K562 (cell line): ENCODE measurements around the gene SLC2A6. TPM values are rescaled to one million over a fixed set of nuclear protein-coding genes. Genes with fewer than 3 reads are reported as not detected.
A peak's percentile ranks its signal among the peaks of the same experiment; 100 is the strongest.

ENCODE experiments used
- ATF7 ChIP-seq: fragments of 450-650 bp; IDR thresholded peaks from 2 replicates; pipeline ENCODE4 v1.7.1; 2014; ENCODE audit warnings: mild to moderate bottlenecking, moderate library complexity
- CC2D1A ChIP-seq: fragments of 450-650 bp; IDR thresholded peaks from 2 replicates; pipeline ENCODE4 v1.6.1; 2017; ENCODE audit warnings: mild to moderate bottlenecking
- CREB1 ChIP-seq, 2 experiments: sonication (generic) in 1 of 2; formaldehyde crosslinking in 1 of 2; IDR thresholded peaks; 2 replicates each; pipeline versions ENCODE4 v1.6.1 to v1.8.0; 2012 to 2022; ENCODE audit warnings: inconsistent platforms in 1 of 2, mild to moderate bottlenecking in 1 of 2, missing genetic modification reagents in 1 of 2, moderate library complexity in 1 of 2
- DACH1 ChIP-seq: fragments of 450-650 bp; IDR thresholded peaks from 2 replicates; pipeline ENCODE4 v1.6.1; 2018; ENCODE audit not compliant: partially characterized antibody
- EP300 ChIP-seq: IDR thresholded peaks from 2 replicates; pipeline ENCODE4 v1.6.1; 2012; ENCODE audit warnings: low read length, improper control_type of control experiment
- ETS2 ChIP-seq: IDR thresholded peaks from 2 replicates; pipeline ENCODE4 v1.6.1; 2016; ENCODE audit warnings: borderline replicate concordance, missing genetic modification characterization, mild to moderate bottlenecking, moderate library complexity, missing compliant biosample characterization; ENCODE audit not compliant: poor library complexity, severe bottlenecking
- GATAD2A ChIP-seq: fragments of 450-650 bp; IDR thresholded peaks from 2 replicates; pipeline ENCODE4 v1.6.1; 2017
- HMGN3 ChIP-seq: IDR thresholded peaks from 2 replicates; pipeline ENCODE4 v1.6.1; 2011; ENCODE audit warnings: borderline replicate concordance, low read depth, mild to moderate bottlenecking, mixed read lengths, low read length; ENCODE audit not compliant: insufficient read length; ENCODE audit errors: extremely low read depth
- JUNB ChIP-seq: fragments of 450-650 bp; formaldehyde crosslinking; conservative IDR thresholded peaks from 2 replicates; pipeline ENCODE4 v1.4.0; 2020; ENCODE audit warnings: mild to moderate bottlenecking
- KDM5B ChIP-seq: fragments of 200-600 bp; sonication (generic); IDR thresholded peaks from 2 replicates; pipeline ENCODE4 v1.6.1; 2012; ENCODE audit warnings: low read depth, mild to moderate bottlenecking, moderate library complexity, low read length, control low read depth, inconsistent platforms; ENCODE audit not compliant: insufficient replicate concordance
- MEF2A ChIP-seq: IDR thresholded peaks from 2 replicates; pipeline ENCODE4 v1.6.1; 2011; ENCODE audit warnings: low read depth, mild to moderate bottlenecking, low read length, moderate library complexity; ENCODE audit not compliant: control insufficient read depth
- PHF8 ChIP-seq: fragments of 200-600 bp; sonication (generic); IDR thresholded peaks from 2 replicates; pipeline ENCODE4 v1.6.1; 2012; ENCODE audit warnings: mixed run types, mild to moderate bottlenecking, inconsistent platforms, low read length, moderate library complexity, borderline replicate concordance
- POLR2AphosphoS2 ChIP-seq: IDR thresholded peaks from 2 replicates; pipeline ENCODE4 v1.6.1; 2012; ENCODE audit warnings: low read length, improper control_type of control experiment
- PTRF ChIP-seq: fragments of 450-650 bp; IDR thresholded peaks from 2 replicates; pipeline ENCODE4 v1.6.1; 2016; ENCODE audit warnings: mild to moderate bottlenecking, missing genetic modification characterization, missing compliant biosample characterization
- RNF2 ChIP-seq: sonication (generic); IDR thresholded peaks from 2 replicates; pipeline ENCODE4 v1.6.1; 2016
- RUNX1 ChIP-seq: sonication (generic); IDR thresholded peaks from 2 replicates; pipeline ENCODE4 v1.6.1; 2016; ENCODE audit warnings: antibody characterized with exemption, low read depth
- SNAPC5 ChIP-seq: fragments of 250-450 bp; sonication (Bioruptor Pico); IDR thresholded peaks from 2 replicates; pipeline ENCODE4 v1.8.0; 2021; ENCODE audit warnings: moderate library complexity, mild to moderate bottlenecking, inconsistent platforms
- TEAD1 ChIP-seq, 2 experiments: fragments of 450-650 bp in 1 of 2; sonication (generic) in 1 of 2; formaldehyde crosslinking; IDR thresholded peaks; 2 replicates each; pipeline versions ENCODE4 v1.4.0 to v1.8.0; 2020 to 2022; ENCODE audit warnings: mild to moderate bottlenecking in 2 of 2, missing genetic modification reagents in 1 of 2
- THAP7 ChIP-seq: fragments of 250-450 bp; sonication (Bioruptor Pico); IDR thresholded peaks from 2 replicates; pipeline ENCODE4 v1.5.0; 2021
- TRIM24 ChIP-seq, 2 experiments: fragments of 450-650 bp; IDR thresholded peaks; 2 replicates each; pipeline ENCODE4 v1.6.1; 2016
- YY1 ChIP-seq, 3 experiments: IDR thresholded peaks; 2 replicates each; pipeline ENCODE4 v1.6.1; 2011; ENCODE audit warnings: low read length in 2 of 3, mild to moderate bottlenecking in 2 of 3, moderate library complexity in 2 of 3, borderline replicate concordance in 1 of 3, control low read depth in 1 of 3, low read depth in 1 of 3; ENCODE audit not compliant: insufficient read depth in 3 of 3, insufficient replicate concordance in 2 of 3, control insufficient read depth in 1 of 3, insufficient read length in 1 of 3; ENCODE audit errors: extremely low read depth in 1 of 3
- ZNF316 ChIP-seq: fragments of 450-650 bp; IDR thresholded peaks from 2 replicates; pipeline ENCODE4 v1.6.1; 2016
- polyA plus RNA-seq, 8 experiments: library from polyadenylated mRNA; depleted of rRNA in 4 of 8; stranded (reverse) in 5 of 8; unstranded in 3 of 8; fragments of >200 nt; fragmentation: Nextera tagmentation in 2 of 8; fragmentation: Illumina TruSeq in 1 of 8; extraction: Ambion mirVana in 2 of 8; extraction: Trizol in 1 of 8; gene quantifications; 2 replicates each; pipeline versions ENCODE4 v1.2.1 to v1.2.3, GENCODE V29; 2011 to 2014; ENCODE audit warnings: inconsistent platforms in 1 of 8, missing spikeins in 1 of 8
- total RNA-seq, 7 experiments: library from RNA; depleted of rRNA in 6 of 7; stranded (reverse); fragments of >200 nt in 6 of 7; fragmentation: Illumina TruSeq in 2 of 7; extraction: Trizol in 2 of 7; gene quantifications; 2 replicates each; pipeline versions ENCODE4 v1.2.1 to v1.2.3, GENCODE V29; 2011 to 2021; ENCODE audit warnings: low replicate concordance in 1 of 7
- TF ChIP-seq, protein P1 (sequence below): fragments of 450-650 bp; IDR thresholded peaks from 2 replicates; pipeline ENCODE4 v1.7.1; 2018; ENCODE audit warnings: mild to moderate bottlenecking, low read depth; ENCODE audit not compliant: partially characterized antibody
- TF ChIP-seq, protein P2 (sequence below): fragments of 250-450 bp; sonication (Bioruptor Pico); IDR thresholded peaks from 2 replicates; pipeline ENCODE4 v1.9.0; 2021; ENCODE audit warnings: mild to moderate bottlenecking

The SLC2A6 gene
- total and polyA plus RNA-seq, 9 of the 15 experiments (the other 6 are each of a cell fraction or from before 2014, with no cell fraction given): 0.04 to 0.38 (median 0.09) TPM; not detected in 3

DNA sequence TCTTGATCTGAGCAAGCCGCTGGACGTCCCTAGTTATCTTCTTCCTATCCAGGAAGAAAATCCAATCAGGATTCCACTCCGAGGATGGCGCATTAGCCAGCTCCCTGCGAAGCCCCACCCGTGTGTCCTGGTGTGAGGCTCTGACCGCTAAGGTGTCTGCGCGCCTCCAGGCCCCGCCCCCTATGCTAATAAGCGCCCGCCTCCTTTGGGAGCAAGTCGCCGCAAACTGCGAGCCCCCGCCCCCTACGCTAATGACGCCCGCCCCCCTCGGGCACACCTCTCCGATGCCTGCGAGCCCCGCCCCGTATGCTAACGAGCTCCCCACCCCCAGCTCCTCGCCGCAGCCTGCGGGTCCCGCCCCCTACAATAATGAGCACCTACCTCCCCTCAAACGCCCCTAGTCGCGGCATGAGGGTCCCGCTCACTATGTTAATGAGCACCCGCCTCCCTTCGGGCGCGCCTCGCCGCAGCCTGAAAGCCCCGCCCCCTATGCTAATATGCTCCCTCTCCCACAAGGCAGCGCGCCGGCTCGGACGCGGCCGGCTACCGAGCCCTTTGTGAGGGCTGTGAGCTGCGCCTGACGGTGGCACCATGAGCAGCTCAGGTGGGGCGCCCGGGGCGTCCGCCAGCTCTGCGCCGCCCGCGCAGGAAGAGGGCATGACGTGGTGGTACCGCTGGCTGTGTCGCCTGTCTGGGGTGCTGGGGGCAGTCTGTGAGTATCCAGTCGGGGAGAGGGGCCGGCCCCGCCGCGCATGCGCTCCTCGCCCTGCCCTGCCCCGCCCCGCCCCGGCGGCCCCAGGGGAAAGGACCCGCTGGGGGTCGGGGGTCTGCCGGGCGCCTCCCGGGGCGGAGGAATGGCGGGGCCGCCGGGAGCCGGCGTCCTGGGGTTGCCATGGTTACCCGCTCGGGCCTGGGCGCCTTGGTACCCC is 19.2 kb downstream of the SLC2A6 start, which contains the start of gene CACFD1 (continued):
- no peak for TF ChIP-seq ETS2 (tag)
- no peak for TF ChIP-seq POLR2AphosphoS2
- TF ChIP-seq RUNX1: no peak
- no peak for TF ChIP-seq TRIM24 (IDR thresholded peaks at IDR 0.05)
- no peak for TF ChIP-seq PTRF (tag)
- TF ChIP-seq, protein P1, sequence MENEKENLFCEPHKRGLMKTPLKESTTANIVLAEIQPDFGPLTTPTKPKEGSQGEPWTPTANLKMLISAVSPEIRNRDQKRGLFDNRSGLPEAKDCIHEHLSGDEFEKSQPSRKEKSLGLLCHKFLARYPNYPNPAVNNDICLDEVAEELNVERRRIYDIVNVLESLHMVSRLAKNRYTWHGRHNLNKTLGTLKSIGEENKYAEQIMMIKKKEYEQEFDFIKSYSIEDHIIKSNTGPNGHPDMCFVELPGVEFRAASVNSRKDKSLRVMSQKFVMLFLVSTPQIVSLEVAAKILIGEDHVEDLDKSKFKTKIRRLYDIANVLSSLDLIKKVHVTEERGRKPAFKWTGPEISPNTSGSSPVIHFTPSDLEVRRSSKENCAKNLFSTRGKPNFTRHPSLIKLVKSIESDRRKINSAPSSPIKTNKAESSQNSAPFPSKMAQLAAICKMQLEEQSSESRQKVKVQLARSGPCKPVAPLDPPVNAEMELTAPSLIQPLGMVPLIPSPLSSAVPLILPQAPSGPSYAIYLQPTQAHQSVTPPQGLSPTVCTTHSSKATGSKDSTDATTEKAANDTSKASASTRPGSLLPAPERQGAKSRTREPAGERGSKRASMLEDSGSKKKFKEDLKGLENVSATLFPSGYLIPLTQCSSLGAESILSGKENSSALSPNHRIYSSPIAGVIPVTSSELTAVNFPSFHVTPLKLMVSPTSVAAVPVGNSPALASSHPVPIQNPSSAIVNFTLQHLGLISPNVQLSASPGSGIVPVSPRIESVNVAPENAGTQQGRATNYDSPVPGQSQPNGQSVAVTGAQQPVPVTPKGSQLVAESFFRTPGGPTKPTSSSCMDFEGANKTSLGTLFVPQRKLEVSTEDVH: no peak
- TF ChIP-seq THAP7 (CRISPR knock-in tag): no peak
- no peak for TF ChIP-seq RNF2
- TF ChIP-seq JUNB (CRISPR knock-in tag): no peak
- no peak for TF ChIP-seq EP300
- TF ChIP-seq HMGN3: peak; percentile 64
- TF ChIP-seq ATF7: peak; percentile 57; the same call in 1 of the 2 replicates
- 0 out of 2 replicates have a peak, but pooled peaks have one; percentile 21 for TF ChIP-seq ZNF316
- TF ChIP-seq DACH1: no peak
- peak in 1 of 2 experiments; percentile 45; a peak in 1 of 4 replicates for TF ChIP-seq TEAD1 (CRISPR knock-in tag; IDR thresholded peaks at IDR 0.05)
- no peak for TF ChIP-seq CC2D1A
- TF ChIP-seq PHF8: peak; percentile 65; the same call in 1 of the 2 replicates
- TF ChIP-seq MEF2A: no peak
- TF ChIP-seq, protein P2, sequence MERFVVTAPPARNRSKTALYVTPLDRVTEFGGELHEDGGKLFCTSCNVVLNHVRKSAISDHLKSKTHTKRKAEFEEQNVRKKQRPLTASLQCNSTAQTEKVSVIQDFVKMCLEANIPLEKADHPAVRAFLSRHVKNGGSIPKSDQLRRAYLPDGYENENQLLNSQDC (CRISPR knock-in tag): no peak
- TF ChIP-seq KDM5B: peak; percentile 41
- peak; percentile 58 for TF ChIP-seq SNAPC5 (CRISPR knock-in tag)
- TF ChIP-seq CREB1 (IDR thresholded peaks at IDR 0.05): peak; percentile 14; the same call in 1 of the 2 replicates
- TF ChIP-seq CREB1 (CRISPR knock-in tag; IDR thresholded peaks at IDR 0.05): peak; percentile 43; the same call in 1 of the 2 replicates
- TF ChIP-seq GATAD2A: peak; percentile 46; the same call in 1 of the 2 replicates
- no peak for TF ChIP-seq YY1 (IDR thresholded peaks at IDR 0.05; ENCODE audit: borderline replicate concordance in 1 of 3, control insufficient read depth in 1 of 3, extremely low read depth in 1 of 3, insufficient read depth in 3 of 3, insufficient read length in 1 of 3, insufficient replicate concordance in 2 of 3, low read depth in 1 of 3, low read length in 2 of 3)
